IPS-NIHi11 (cell line): ENCODE results near the gene BCAS1.

ENCODE experiments used
- DNase-seq: peaks from one replicate; pipeline ENCODE4 v3.0.0; 2012; ENCODE audit warnings: mixed read lengths, low spot score

The BCAS1 gene

DNA sequence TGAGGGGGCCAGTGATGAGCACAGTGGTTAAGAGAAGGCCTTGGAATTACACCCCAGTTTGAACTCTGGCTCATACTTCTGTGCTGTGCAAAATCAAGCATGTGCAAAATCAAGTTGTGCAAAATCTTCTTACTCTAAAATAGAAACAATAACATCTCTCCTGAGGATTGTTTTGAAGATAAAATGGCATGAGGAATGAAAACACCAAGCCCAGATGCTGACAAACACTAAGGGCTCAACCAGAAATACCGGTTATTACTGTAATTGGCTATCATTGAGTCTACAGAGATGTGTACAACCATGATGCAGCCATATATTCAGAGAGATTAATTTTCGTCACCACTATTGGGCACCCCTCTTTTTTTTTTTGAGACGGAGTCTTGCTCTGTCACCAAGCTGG is 5.9 kb upstream of the BCAS1 start:
- DNase-seq = no peak

DNA sequence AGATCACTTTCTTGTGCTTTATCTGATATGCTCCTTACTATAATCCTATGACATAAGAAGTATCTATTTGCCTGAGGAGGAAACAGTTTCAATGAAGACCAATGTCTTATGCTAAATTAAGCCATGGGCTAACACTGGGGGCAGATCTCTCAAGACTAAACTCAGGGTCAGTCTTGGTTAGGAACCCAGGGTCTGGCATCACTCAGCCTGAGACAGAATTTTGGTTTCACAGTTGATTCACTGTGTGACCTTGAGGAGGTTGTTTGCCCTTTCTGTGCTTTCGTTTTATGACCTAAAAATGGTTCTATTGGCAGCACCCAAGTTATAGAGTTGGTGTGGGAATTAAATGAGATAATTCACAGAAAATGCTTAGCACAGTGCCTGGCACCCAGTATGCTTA is 4.9 kb upstream of the BCAS1 start:
- no peak for DNase-seq

DNA sequence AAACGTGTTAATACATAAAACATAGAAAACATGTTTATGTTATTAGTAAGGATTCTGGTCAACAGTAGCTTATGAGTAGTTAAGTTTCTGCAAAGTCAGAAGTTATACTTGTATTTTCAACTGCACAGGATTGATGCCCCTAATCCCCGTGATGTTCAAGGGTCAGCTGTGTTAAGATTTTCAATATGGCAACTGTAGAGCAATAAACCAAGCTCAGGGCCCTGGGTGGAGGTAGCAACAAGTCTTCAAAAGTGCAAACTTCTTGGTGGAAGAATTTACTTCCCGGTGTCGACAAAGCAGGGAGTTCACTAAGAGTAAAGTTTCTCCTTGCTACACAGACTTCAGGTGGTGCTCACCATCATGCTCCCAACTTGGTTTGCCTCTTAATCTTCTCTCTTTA is 4.1 kb upstream of the BCAS1 start:
- no peak for DNase-seq

DNA sequence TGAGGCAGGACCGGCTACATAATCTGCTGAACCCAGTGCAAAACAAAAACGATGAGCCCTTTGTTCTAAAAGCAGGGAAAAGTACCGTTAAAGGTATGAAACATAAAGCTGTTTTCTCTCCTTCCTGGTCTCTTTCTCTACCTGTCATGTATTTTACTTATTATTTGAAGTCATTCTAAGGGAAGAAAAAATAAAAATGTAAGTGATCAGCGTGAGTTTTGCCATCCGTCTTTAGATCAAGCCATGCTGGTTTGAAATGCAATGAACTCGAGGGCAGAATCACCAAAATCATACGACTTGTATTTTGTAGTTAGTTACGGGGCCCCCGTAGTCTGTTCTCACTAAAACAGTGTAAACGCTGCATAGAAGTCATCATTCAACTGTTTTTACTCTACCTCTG is 2.9 kb upstream of the BCAS1 start:
- DNase-seq = no peak

DNA sequence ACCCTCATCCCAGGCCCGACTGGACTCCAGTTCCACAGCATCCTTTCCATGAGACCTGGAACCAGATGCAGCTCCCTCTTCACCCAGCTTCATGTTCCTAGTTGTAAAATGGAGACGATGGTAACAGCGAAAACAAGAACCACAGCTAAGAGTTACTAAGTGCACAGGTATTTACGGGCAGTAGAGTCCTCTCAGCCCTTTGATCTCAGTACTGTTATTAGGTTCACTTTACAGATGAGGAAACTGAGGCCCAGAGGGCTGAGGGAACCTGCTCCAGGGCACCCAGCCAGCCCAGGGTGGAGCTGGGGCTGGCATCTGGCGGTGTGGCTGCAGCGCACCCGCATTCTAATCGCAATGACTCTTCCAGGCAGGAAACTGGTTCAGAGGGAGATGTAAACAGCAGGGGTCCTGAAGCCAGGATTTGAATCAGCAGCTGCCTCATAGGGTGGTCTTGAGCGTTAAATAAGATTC is 858 bp downstream of the BCAS1 start:
- no peak for DNase-seq

DNA sequence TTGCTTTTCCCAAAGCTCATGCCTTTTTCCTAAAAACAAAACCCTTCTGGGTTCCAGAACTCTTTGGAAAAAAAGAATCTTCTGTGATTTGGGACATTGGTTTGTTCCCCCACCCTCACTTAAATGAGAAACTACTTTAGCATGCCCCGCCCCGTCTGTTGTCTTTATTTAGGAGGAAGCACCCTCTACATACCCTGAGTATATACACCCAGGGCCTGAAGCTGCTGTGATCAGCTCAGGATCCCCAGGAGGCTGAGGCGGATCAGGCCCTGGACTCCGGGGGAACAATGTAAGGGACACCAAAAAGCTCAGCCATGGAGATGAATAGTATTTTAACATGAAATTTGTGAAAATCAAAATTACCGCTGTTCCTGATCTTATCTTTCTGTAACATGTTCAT is 1.4 kb downstream of the BCAS1 start:
- DNase-seq = no peak

DNA sequence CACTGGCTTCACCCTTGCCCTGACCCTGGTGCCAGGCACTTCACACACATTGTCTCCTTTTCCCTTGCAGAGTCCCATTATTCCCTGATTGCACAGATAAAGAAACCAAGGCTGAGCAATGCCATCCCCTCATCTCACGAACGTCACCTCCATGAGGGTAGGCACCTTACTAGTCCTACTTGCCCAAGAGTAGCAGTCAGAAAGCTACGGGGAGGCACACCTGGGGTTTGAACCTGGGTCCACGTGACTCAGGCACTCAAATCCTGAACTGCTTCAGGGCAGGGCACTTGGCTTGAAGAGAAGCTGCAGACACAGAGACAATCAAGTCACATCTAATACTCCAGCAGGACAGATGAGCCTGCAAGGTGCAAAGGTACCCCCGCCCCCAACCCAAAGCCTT is 1.9 kb downstream of the BCAS1 start:
- no peak for DNase-seq

DNA sequence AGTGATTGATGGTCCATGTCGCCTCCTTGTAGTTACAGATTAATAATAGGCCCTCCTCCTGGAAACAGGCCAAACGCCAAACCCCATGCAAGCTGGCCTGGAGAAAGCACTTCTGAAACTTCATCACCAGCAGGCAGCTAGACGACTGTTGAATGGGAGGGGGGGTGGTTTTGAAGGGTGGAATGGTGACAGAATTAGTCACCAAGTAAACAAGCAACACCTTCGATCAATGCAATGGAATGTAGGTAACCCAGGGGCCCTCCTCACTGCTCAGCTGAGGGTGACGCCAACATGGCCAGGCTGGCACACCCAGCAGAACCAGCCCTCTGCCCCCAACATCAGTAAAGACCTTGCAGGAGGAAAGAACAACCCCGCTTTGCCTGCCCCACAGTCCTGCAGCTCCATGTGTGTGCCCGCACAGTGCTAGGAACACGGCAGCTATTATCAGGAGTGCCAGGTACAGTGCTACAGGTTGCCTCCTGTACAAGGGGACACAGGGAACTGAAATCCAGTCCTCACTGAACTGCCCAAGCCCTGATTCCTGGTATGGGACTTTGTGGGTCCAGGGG is 2.7 kb downstream of the BCAS1 start:
- peak; percentile 68 for DNase-seq

DNA sequence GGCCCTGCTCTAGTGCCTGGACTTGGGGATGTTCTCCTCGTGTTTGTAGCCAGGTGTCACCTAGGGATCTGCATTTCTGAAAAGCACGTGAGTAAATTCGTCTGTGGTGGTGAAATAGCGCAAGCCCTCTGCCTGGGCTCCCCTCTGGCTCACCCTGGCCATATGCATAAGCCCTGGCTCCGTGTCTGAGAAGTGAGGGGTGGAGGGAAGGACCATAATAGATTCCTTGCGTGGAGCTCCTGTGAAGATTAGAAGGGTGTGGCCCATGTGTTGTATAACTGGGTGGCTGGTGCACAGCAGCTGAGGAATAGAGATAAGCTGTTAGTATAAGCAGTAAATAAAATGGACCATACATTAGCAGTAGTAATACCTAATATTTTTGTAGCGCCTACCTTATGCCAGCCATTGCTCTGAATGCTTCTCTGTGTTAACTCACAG is 4.8 kb downstream of the BCAS1 start:
- no peak for DNase-seq

DNA sequence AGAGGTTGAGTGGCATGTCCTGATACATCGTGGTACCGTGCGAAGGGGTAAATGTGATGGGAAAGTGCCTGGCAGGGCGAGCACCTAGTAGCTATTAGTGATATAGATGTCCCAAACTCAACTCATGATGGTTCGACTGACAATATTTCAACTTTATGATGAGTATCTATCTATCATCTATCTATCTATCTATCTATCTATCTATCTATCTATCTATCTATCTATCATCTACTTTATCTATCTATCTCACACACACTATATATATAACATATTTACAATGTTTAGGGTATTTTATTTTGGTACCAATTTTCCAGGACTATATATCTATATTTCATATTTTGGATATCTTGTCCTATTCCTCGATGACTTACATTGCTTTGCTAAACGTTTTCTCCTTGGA is 5.5 kb downstream of the BCAS1 start:
- DNase-seq = no peak

DNA sequence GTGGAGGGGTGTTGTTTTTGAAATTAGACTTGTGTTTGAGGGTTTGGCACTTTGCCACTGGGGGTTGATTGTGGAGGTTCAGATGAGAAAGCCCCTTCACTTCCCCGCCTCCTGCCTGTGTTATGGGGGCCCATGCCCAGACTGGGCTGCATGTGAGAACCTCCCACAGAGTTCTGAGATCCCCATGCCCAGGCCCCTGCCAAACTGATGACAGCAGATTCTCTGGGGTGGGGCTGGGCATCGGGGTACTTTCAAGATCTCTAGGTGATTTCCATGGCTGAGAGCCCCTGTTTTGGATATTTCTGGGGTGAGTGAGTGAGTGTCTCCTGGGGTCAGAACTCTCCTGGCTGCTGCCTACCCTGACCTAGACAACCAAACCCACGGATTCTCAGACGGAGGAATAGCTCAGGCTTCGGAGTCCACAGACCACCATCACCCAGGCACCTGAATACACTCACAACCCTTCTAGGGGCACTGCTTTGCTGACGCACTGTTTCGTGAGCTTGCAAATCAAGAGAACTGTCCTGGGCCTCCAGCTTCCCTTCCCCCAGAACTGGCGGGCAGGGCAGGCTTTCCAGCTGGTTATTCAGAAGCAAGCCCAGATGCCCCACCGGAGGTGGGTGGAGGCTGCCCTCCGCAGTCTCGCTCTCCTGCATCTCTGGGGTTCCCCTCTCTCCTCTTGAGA is 6.3 kb downstream of the BCAS1 start:
- no peak for DNase-seq

DNA sequence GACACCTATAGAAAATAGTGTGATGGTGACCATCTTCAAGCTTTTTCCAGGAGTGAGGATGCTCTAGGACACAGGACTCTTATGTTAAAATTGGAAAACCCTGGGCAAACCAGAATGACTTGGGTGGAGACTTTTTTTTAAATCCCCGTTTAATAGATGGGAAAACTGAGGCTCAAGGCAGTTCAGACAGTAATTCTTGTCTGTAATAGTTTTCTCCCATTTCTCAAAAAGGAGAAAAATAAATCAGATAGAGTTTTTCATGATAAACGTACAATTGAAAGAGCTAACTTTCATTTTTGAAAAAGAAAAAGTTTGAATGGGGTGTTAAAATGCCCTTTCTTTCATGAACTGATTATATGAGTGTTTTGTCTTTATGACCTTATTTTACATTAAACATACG is 6.8 kb downstream of the BCAS1 start:
- no peak for DNase-seq

DNA sequence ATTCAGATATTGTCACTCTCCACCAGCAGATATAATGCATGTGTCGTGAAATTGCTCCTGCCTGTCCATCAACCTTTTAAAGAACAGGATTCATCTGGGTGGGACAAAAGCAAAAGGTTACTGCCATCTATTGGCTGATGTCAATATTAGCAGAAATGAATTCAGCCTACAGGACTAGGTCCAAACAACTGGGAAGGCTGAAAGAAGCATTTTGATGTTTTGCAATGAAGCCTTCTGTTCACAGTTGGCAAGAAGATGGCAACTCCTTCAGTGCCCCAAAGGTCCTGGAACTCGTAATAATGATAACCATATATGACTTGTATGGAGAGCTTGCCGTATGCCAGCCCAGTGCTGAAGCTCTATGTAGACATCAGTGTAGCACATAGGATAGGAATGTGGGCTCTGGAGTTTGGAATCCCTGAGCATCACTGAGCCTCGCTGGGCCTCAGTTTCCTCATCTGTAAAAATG is 7.5 kb downstream of the BCAS1 start:
- peak; percentile 55 for DNase-seq

DNA sequence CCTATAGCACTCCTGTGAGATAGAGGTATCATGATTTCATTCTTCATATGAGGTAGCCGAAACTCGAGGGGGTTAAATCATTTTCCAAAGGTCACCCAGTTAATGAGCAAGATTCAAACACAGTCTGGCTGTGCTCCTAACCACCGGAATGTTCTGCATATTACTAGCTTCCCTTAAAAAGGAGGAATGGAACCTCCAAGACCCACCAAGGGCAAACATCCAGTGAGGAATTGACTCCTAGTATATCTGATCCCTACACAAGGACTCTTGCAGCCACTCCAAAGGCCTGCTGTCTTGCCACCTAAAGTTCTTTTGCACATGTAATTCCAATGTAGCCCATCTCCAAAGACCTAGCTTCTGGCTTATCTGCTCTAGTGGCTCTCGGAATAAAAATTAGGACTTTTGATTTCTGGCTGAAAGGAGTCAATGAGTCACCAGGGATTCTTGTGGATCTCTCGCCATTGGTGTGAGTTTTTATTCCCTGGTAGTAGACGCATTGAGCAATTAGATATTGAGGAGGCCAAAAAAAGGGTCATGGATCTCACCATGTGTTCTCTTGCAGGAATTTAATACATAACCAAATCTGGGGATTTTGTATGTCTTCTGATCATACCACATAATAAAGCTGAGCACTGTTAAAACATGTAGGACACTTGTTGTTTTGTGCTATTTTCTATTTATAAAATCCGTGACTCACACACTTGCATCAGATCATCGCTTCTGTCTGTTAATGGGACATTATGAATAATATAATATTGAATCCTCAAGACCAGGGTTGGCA is 9.1 kb downstream of the BCAS1 start:
- no peak for DNase-seq

DNA sequence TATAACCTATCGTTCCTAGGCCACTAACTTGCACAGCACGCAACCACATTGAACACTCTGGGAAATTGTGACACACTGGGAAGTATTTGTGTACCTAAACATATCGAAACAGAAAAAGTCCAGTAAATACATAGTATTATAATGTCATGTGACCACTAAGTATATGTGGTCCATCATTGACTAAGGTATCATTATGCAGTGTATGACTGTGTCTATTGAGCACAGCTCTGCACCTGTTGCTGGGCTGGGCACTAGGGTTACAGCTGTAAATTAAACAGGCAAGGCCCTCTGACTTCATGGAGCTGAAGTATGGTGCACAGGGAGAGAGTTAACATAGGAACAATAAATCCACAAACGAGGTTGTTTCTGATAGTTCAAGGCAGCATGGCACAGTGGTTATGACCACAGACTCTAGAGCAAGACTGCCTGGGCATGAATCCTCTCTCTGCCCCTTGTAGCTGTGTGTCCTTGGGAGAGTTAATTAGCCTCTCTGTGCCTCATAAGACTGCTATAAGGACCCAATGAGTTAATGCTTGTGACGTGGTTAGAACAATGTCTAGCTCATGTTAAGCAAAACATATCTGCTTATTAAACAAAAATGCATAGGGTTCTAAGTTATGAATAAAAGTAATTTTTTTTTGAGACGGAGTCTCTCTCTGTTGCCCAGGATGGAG is 10.6 kb downstream of the BCAS1 start:
- DNase-seq = no peak

DNA sequence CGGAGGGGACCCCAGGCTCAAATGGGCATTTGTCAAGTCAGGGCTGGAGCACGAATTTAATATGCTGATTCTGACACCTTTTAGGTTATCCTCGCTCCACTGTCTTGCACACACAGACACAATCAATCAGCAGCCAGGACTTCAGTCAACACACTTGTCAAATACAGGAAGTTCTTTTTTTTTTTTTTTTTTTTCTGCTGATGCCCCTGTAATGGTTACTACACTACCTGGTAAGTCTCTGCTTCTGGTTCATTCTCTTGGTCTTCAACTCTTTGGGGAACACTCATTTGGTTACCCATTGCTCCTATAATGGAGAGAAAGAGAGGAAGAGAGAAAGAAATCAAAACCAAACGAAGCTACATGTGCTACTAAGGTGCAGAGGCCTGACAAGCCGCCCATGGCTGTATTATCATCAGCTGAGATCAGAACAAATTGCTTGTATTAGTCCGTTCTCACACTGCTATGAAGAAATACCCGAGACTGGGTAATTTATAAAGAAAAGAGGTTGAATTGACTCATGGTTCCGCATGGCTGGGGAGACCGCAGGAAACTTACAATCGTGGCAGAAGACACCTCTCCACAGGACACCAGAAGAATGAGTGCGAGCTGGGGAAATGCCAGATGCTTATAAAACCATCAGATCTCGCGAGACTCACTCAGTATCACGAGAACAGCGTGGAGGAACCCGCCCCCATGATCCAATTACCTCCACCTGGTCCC is 11.8 kb downstream of the BCAS1 start:
- no peak for DNase-seq

DNA sequence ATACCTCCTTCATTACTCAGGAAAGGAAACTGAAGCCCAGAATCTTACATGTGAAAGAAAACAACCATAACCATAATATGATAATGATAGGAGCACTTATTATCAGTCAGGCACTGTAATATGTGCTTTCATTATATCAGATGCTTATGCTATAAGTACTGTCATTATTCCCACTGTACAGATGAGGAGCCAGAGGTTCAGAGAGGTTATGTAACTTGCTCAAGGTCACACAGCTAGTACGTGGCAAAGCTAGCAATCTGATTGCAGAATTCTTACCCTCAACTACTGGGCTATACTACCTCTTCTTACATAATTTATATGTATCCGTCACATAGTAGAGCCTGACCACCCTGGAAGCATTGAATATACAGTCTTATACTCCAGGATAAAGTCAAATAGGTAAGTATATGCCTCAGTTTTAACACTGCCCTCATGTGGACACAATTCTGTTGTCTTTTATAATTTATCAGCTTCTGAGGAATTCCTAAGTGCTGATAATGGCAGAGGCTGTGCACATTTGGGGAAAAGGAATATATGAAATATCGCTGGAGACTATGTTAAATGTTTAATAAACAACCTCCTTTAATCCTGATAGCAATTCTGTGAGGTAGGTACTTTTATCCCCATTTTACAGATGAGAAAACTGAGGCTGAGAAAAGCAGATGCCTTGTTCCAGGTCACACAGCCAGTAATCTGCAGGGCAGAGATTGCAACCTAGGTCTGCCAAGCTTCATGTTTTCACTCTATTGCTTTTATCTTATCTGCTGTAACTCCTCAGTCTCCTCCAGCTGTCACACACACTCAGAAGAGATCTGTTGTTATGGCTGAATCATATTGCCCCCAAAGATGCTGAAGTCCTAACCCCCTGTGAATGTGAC is 13.4 kb downstream of the BCAS1 start:
- DNase-seq = no peak

DNA sequence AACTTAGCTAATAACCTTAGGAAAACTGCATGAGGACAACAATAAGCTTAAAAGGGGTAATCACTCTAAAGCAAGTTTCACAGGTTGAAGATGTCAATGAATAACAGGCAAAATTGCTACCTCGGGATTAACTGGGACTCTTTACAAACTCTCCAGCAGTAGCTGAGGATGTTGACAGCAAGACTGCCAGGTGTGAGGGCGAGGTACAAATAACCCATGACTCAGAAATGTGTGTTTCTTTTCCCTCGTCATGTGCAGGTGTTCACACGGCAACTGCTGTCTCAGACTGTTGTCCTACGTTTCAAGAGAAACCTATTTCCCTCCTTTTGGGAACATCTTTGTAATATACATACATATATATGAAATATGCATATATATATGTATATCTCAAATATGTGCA is 15.9 kb downstream of the BCAS1 start:
- no peak for DNase-seq

DNA sequence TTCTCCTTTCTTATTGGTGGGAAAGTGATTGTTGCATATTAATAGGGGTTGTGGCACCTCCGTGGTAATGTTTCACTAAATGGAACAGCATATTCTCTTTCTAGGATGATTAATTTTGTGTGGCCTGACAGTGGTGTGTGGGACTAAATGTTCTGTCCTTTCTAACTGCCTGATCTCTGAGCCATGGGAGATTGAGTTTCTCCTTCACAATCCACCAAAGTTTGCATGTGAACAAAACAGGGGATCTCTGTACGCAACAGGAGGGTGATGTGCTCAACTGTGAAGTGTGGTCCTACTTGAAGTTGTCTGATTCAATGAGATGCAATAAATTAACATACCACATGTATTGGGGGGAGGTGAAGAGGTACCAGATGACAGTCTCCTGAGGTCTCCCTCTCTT is 19.3 kb downstream of the BCAS1 start:
- DNase-seq = no peak

DNA sequence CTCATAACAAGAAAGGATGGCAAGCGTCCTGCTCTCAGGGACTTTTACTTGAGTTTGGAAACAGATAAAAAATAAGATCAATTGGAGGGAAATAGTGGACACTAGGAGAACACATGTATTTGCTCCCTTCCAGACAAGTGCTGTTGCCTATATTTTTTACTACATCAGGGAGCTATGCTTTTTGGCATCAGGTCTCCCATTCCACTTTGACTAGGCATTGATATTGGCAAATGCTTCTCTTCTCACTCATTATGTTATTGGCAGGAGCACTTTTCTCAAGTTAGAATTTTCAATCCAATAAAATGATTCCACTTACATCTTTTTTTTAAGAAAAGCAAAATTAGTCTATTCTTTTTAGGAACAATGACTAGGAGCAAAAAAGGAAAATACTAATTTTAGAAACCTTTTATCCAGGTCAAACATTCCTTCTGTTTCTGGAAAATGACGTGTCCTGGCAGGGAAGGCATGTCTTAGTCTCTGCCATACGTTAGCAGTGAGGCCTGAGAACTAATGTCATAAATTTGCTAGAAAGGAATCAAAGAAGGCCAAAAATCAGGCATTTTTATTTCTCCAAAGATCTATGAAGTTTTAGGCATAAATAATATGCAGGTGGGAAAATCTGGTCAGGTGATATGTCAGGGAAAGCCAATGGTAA is 21.4 kb downstream of the BCAS1 start:
- no peak for DNase-seq
